IPS DF 6.9 (cell line): ENCODE data around the gene IFI16.

Experiments
- DNase-seq: peaks from one replicate; pipeline ENCODE4 v3.0.0-alpha.2; 2013; ENCODE audit warnings: low read depth, low spot score
- H3K27ac ChIP-seq: one replicate; pipeline ENCODE4 v1.5.1; 2013; ENCODE audit warnings: low read length, control low read depth
- H3K27me3 ChIP-seq: 2 replicates; pipeline ENCODE4 v1.6.1; 2013; ENCODE audit warnings: mild to moderate bottlenecking, low read length; ENCODE audit not compliant: control insufficient read depth, insufficient read depth
- H3K36me3 ChIP-seq: 2 replicates; pipeline ENCODE4 v1.6.1; 2013; ENCODE audit warnings: low read length; ENCODE audit not compliant: control insufficient read depth, insufficient read depth
- H3K4me1 ChIP-seq: 2 replicates; pipeline ENCODE4 v1.6.1; 2013; ENCODE audit warnings: low read length; ENCODE audit not compliant: control insufficient read depth, insufficient read depth
- H3K4me3 ChIP-seq: 2 replicates; pipeline ENCODE4 v1.5.1; 2013; ENCODE audit warnings: mild to moderate bottlenecking, low read length
- H3K9me3 ChIP-seq: 2 replicates; pipeline ENCODE4 v1.6.1; 2013; ENCODE audit warnings: low read length, inconsistent platforms; ENCODE audit not compliant: control insufficient read depth, insufficient read depth
- WGBS: extraction: QIAGEN DNeasy Blood & Tissue Kit; methylation state at CpG from one replicate; pipeline ENCODE4 v1.1.7; 2013; ENCODE audit warnings: mixed read lengths, missing lambda C conversion rate; ENCODE audit not compliant: insufficient read length, insufficient coverage; 5-methylcytosine and 5-hydroxymethylcytosine counted together

IFI16 gene

DNA sequence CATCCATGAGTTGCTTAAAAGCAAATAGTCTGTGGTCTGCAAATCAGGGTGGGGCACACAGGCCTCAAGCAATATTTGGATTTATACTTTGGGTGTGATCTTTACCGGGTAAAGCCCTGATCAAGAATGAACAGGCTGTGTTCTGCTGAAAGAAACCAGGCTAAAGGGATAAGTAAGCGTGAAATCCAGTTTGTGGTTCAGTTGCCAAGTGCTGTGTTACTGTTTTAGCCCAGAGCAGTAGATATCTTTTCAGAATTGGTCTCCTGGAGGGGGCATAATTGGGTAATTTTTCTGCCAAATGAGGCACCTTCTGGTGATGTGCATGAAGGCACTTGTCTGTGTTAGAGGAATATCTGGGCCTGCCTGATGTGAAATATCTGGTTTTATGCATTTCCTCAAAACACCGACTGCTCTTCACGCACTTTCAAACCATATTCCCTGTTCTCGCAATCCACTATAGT, 45.5 kb downstream of the IFI16 start:
- WGBS, result no CpG with 5 or more reads among the region's 5 CpGs
- no peak overlapping the region for H3K27ac ChIP-seq
- H3K4me1 ChIP-seq, result no peaks in the 10 kb centered on the region

DNA sequence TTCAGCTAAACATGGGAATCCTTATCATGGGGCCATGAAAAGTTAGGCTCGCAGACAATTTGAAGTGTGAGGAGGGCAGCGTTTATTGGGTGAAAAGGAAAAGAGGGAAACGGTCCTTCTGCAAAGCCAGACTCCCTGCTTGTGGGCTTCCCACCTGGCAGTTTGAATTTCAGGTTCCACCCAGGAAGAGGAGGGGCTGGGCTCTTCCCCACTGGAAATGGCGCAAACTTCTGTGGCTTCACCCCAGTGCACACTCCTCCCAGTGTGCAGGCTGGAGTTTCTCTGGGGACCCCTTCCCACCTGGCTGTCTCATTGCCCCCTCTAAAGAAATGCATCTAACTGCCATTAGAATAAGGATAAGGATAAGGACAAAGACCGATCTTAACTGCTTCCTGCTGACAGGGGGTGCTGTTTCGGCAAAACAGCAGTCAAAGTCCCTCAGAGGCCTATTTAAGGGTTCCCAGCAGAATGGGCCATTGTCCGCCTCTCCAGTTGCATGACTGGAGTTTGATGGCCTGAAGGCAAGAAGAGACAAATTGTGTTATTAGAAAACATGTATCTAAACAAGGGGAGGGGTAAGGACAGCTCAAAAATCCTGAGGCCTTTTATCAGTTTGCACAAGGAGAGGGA, 46.5 kb downstream of the IFI16 start:
- Histone ChIP-seq H3K4me1 (no peaks in the 10 kb centered on the region), H3K27me3 (no peaks in the 10 kb centered on the region), H3K27ac (no peak overlapping the region), H3K36me3 (no peaks in the 10 kb centered on the region), H3K4me3 (no peak overlapping the region), H3K9me3 (no peaks in the 10 kb centered on the region)
- DNase-seq, result peak; percentile 13
- WGBS, result no CpG with 5 or more reads among the region's 7 CpGs

More for the DNA sequence above, 45.5 kb downstream of the IFI16 start:
- DNase-seq, result no peak
- no peaks in the 10 kb centered on the region for H3K9me3 ChIP-seq
- H3K27me3 ChIP-seq, result no peaks in the 10 kb centered on the region
- H3K4me3 ChIP-seq, result no peak overlapping the region
- no peaks in the 10 kb centered on the region for H3K36me3 ChIP-seq

DNA sequence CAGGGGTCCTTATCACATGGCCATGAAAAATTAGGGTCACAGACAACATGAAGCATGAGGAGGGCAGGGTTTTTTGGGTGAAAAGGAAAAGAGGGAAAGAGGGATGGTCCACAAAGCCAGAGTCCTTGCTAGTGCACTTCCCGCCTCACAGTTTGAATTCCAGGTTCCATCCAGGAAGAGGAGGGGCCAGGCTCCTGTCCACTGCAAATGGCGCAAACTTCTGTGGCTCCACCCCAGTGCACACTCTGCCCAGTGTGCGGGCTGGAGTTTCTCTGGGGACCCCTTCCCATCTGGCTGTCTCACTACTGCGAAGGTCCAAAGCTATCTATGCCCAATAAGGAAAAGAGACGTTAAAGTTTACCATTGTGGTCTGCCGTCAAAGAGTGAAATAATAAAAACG, 49.0 kb downstream of the IFI16 start:
- H3K4me1 ChIP-seq, result no peaks in the 10 kb centered on the region
- no peaks in the 10 kb centered on the region for H3K36me3 ChIP-seq
- no peaks in the 10 kb centered on the region for H3K9me3 ChIP-seq
- H3K27ac ChIP-seq, result no peak overlapping the region
- no peak for DNase-seq
- no peak overlapping the region for H3K4me3 ChIP-seq
- H3K27me3 ChIP-seq, result no peaks in the 10 kb centered on the region
- WGBS, result no CpG with 5 or more reads among the region's 7 CpGs

DNA sequence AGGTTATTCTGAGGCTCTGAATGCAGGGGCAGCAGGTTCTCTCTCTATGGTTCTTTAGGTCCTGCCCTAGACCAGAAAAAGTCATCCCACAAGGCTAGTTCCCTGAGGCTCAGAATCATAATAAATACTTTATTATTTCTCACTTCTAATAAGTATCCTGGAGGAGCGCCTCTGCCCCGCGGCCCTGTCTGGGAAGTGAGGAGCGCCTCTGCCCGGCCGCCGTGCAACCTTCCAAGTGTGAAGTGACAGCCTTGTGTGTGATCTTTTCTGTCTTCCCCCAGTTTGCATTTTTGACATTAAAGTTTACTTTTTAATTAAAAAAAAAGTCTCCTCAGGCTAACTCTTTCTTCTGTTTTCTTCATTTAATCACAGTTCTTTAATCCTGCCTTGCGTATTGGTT, 55.4 kb downstream of the IFI16 start:
- Histone ChIP-seq H3K9me3 (no peaks in the 10 kb centered on the region), H3K4me3 (no peak overlapping the region), H3K36me3 (no peaks in the 10 kb centered on the region), H3K27ac (no peak overlapping the region), H3K4me1 (no peaks in the 10 kb centered on the region), H3K27me3 (no peaks in the 10 kb centered on the region)
- no peak for DNase-seq
- WGBS, result no CpG with 5 or more reads among the region's 8 CpGs

DNA sequence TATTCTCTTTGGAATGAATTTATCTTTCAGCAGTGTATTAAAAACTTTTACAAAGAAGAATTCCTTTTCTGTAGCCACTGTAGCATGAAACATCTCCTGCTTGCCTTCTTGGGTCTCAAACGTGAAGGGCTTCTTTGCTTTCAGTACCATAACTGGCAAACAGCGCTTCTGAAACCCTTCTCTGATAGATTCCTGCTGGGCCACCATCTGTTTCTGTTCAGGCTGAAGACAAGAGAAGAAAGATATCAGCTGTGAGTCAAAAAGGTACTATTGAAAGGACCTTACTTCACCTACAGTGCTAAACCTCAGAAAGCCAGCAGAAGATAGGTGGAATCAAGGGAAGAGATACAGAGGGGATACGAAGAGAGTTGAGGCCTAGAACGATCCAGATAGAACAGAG, 56.4 kb downstream of the IFI16 start:
- DNase-seq, result no peak
- WGBS, result no CpG with 5 or more reads among the region's 4 CpGs
- H3K9me3 ChIP-seq, result no peaks in the 10 kb centered on the region
- no peaks in the 10 kb centered on the region for H3K36me3 ChIP-seq
- H3K27ac ChIP-seq, result no peak overlapping the region
- H3K4me1 ChIP-seq, result no peaks in the 10 kb centered on the region
- no peaks in the 10 kb centered on the region for H3K27me3 ChIP-seq
- H3K4me3 ChIP-seq, result no peak overlapping the region

DNA sequence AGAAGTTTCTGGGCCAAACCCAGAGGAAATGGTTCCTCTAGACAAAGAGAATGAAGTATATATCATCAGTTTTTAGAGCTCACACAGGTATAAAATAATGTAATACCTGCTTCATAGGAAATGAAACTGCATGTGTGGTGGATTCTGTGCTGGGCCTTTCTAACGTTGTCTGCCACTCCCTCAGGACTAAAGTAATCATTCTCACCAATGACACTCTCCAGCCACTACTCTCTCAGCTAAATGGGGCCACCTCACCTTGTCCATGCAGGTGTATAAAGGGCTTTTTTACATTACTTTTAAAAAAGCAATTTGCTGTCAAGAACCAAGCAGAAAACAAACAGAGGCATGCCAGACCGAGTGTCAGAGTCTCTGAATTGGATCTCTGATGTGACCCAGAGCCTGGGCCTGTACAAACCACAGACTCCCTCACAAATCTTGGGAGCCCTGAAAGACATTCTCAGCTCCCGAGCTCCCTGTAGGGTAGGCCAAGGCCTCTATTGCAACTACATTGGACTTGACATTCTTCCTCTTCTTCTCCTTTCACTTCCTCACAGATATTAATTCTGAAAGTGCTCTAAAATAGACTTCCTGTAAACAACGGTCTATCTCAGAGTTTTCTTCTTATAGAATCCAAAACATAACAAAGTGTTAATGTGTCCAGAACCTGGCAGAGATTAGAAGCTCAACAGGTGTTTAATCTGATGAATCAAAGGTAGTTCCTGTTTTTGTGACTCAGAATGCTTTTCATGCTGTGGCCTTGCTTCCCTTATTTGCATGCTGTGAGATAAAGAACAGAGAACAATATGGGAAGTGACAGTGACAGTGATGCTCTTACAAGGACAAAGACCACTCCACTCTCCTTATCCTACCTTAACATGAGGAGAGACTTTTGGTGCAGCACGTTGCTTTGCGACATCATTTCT, 58.3 kb downstream of the IFI16 start:
- WGBS, result no CpG with 5 or more reads among the region's 6 CpGs
- no peak for DNase-seq
- Histone ChIP-seq H3K27ac (no peak overlapping the region), H3K9me3 (no peaks in the 10 kb centered on the region), H3K27me3 (no peaks in the 10 kb centered on the region), H3K36me3 (no peaks in the 10 kb centered on the region), H3K4me3 (no peak overlapping the region), H3K4me1 (no peaks in the 10 kb centered on the region)

DNA sequence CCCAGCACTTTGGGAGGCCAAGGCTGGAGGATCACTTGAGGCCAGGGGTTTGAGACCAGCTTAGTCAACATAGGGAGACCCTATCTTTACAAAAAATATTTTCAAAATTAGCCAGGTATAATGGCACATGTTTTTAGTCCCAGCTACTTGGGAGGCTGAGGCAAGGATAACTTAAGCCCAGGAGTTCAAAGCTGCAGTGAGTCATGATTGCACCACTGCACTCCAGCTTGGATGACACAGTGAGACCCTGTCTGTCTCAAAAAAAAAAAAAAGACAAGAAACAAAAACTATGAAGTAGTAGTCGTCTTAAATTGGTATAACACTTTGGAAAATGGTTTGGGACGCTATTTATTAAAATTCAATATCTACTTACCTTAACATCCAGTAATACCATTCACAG, 59.2 kb downstream of the IFI16 start:
- Histone ChIP-seq H3K27me3 (no peaks in the 10 kb centered on the region), H3K4me3 (no peak overlapping the region), H3K27ac (no peak overlapping the region), H3K4me1 (no peaks in the 10 kb centered on the region), H3K9me3 (no peaks in the 10 kb centered on the region), H3K36me3 (no peaks in the 10 kb centered on the region)
- no peak for DNase-seq
- WGBS, result no CpG with 5 or more reads among the region's 2 CpGs

DNA sequence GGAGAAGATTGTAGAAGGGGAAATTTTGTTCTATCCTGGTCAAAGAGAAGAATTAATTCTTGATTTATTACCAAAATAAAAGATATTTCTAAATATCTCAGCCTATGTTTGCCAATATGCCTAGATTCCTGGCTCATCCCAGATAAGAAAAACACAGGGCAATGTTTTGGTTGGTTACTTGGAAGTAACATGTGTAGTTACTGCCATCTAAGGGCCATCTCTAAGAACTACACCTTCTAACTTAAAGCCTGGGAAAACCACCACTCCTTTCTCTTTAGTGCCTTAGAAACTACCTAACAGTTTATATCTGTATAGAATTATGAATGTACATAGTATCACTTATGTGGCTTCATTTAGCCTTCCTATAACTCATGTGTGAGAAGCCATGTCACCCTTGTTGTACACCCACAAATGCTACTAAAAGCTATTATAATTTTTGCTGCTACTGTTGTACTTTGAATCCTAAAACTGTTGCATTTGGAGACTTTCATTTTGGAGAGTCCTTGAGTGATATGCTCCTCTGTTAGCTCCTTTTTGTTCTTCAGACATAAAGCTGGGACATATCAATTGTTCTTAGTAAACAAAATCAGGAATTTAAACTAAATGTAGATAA, 62.4 kb downstream of the IFI16 start:
- H3K27ac ChIP-seq, result no peak overlapping the region

DNA sequence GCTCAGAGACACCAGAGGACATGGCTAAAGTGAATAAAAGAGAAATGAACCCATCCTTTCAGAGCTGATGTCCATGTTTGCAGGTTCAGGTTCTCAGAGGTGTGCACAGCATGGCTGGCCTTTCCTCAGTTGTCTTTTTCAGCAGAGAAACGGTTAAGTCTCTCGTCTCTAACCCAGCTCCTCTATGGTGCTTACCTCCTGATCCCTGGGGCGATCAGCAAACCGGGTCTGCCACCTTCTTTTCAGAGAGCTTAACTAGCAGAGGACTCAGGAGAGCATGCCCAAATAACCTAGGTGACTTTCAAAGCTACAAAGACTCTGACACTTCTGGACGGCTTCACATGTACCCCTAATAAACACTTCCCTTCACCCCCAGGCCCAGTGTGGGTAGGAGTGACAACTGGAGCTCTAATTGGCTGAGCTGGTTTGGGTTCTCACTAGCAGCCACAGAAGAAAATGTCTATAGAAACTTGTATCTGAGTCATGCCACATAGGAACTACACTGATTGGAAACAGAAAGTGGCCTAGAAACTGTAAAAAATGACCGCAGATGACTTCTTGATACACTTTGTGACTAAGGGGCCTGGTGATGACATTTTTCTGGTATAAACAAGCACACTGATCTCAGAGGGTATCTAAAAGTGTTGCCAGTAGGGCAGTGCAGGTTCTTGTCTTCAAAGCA, 66.9 kb downstream of the IFI16 start, which contains the start of gene AIM2:
TSS of gene AIM2 (minus strand) at position 329 of the 682 bp plus-strand sequence. CDS start 3,267 bp downstream, outside the sequence.
- Histone ChIP-seq H3K27me3 (no peaks in the 10 kb centered on the region), H3K4me3 (no peak within 1 kb of the TSS), H3K9me3 (no peaks in the 10 kb centered on the region), H3K27ac (no peak within 1 kb of the TSS), H3K36me3 (no peaks in the 10 kb centered on the region), H3K4me1 (no peaks in the 10 kb centered on the region)
- DNase-seq, result no peak
- no CpG with 5 or more reads among the region's 6 CpGs for WGBS

More for the DNA sequence above, 62.4 kb downstream of the IFI16 start:
- Histone ChIP-seq H3K9me3 (no peaks in the 10 kb centered on the region), H3K36me3 (no peaks in the 10 kb centered on the region), H3K27me3 (no peaks in the 10 kb centered on the region), H3K4me1 (no peaks in the 10 kb centered on the region), H3K4me3 (no peak overlapping the region)
- DNase-seq, result peak; percentile 16
